H1 (cell line): ENCODE measurements around the gene ULK2. TPM values are rescaled to one million over a fixed set of nuclear protein-coding genes. Genes with fewer than 3 reads are reported as not detected.

ENCODE experiments used
- TAF7 ChIP-seq: optimal IDR thresholded peaks from 2 replicates; pipeline ENCODE3; 2011; ENCODE audit warnings: low read depth, mild to moderate bottlenecking, inconsistent platforms, low read length, moderate library complexity, borderline replicate concordance
- polyA plus RNA-seq, 7 experiments: library from polyadenylated mRNA; depleted of rRNA in 3 of 7; stranded (reverse) in 5 of 7; unstranded in 2 of 7; fragments of >200 nt in 5 of 7; fragments of 200-250 nt in 2 of 7; gene quantifications; 1 replicate in 5 of 7; 2 replicates in 1 of 7; 4 replicates in 1 of 7; pipeline versions ENCODE4 v1.2.1 to v1.2.3, GENCODE V29; 2011 to 2013; ENCODE audit warnings: missing spikeins in 2 of 7, mixed read lengths in 2 of 7
- total RNA-seq: library from RNA; stranded (reverse); fragmentation: NEBNext Ultra II Directional; extraction: Animal tissue kit (Norgen Biotek cat#: 25700); gene quantifications from 2 replicates; pipeline ENCODE4 v1.2.1, GENCODE V29; 2021
- TF ChIP-seq, protein P1 (sequence below): fragments of 300-600 bp; sonication (generic); IDR thresholded peaks from 2 replicates; pipeline ENCODE4 v1.7.1; 2012; ENCODE audit warnings: low read length, moderate library complexity, mild to moderate bottlenecking, inconsistent platforms; ENCODE audit not compliant: insufficient replicate concordance

The ULK2 gene
- total and polyA plus RNA-seq, 2 of the 8 experiments (the other 6 are each of a cell fraction or from before 2014, with no cell fraction given): 5.3 to 9.8 TPM

DNA sequence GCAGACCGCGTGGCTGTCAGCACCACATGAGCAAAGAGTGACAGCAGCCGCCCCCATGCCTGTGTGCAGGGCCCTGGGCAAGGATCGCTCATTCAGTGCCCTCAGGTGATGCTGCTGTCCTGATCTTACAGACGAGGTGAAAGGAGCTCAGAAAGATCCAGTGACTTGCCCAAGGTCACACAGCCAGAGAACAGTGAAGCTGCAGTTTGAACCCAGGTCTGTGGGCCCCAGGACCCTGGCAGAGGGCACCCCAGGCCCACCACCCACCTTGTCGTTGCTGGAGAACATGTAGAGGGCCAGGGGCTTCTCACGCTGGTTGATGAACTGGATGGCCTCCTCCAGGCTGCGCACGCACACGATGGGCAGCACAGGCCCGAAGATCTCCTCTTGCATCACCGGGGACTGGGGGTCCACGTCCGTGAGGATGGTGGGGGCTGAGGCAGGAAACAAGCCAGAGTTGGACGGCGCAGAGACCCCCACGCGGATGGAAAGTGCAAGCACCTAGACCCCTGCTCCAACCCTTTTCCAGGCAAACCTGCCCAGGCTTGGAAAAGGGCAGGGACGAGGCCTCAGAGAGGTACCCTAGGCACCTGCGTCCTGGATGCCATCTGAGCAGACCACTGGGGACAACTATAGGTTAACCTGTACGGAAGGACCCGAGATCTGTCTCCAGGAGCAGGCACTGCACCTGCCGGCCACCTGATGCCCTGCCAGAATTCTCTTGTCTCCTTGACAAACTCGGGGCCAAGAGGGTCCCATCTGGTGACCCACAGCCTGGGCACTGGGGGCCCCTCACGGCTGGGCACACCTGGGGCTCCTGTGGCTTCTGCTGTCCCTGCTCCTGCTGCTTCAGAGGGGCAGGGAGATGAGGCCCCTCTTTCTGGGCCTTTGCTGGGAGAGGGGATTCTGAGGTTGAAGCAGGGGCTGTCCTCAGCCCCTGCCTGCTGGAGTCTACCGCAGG, 128.2 kb downstream of the ULK2 start (continued):
- TF ChIP-seq, protein P1, sequence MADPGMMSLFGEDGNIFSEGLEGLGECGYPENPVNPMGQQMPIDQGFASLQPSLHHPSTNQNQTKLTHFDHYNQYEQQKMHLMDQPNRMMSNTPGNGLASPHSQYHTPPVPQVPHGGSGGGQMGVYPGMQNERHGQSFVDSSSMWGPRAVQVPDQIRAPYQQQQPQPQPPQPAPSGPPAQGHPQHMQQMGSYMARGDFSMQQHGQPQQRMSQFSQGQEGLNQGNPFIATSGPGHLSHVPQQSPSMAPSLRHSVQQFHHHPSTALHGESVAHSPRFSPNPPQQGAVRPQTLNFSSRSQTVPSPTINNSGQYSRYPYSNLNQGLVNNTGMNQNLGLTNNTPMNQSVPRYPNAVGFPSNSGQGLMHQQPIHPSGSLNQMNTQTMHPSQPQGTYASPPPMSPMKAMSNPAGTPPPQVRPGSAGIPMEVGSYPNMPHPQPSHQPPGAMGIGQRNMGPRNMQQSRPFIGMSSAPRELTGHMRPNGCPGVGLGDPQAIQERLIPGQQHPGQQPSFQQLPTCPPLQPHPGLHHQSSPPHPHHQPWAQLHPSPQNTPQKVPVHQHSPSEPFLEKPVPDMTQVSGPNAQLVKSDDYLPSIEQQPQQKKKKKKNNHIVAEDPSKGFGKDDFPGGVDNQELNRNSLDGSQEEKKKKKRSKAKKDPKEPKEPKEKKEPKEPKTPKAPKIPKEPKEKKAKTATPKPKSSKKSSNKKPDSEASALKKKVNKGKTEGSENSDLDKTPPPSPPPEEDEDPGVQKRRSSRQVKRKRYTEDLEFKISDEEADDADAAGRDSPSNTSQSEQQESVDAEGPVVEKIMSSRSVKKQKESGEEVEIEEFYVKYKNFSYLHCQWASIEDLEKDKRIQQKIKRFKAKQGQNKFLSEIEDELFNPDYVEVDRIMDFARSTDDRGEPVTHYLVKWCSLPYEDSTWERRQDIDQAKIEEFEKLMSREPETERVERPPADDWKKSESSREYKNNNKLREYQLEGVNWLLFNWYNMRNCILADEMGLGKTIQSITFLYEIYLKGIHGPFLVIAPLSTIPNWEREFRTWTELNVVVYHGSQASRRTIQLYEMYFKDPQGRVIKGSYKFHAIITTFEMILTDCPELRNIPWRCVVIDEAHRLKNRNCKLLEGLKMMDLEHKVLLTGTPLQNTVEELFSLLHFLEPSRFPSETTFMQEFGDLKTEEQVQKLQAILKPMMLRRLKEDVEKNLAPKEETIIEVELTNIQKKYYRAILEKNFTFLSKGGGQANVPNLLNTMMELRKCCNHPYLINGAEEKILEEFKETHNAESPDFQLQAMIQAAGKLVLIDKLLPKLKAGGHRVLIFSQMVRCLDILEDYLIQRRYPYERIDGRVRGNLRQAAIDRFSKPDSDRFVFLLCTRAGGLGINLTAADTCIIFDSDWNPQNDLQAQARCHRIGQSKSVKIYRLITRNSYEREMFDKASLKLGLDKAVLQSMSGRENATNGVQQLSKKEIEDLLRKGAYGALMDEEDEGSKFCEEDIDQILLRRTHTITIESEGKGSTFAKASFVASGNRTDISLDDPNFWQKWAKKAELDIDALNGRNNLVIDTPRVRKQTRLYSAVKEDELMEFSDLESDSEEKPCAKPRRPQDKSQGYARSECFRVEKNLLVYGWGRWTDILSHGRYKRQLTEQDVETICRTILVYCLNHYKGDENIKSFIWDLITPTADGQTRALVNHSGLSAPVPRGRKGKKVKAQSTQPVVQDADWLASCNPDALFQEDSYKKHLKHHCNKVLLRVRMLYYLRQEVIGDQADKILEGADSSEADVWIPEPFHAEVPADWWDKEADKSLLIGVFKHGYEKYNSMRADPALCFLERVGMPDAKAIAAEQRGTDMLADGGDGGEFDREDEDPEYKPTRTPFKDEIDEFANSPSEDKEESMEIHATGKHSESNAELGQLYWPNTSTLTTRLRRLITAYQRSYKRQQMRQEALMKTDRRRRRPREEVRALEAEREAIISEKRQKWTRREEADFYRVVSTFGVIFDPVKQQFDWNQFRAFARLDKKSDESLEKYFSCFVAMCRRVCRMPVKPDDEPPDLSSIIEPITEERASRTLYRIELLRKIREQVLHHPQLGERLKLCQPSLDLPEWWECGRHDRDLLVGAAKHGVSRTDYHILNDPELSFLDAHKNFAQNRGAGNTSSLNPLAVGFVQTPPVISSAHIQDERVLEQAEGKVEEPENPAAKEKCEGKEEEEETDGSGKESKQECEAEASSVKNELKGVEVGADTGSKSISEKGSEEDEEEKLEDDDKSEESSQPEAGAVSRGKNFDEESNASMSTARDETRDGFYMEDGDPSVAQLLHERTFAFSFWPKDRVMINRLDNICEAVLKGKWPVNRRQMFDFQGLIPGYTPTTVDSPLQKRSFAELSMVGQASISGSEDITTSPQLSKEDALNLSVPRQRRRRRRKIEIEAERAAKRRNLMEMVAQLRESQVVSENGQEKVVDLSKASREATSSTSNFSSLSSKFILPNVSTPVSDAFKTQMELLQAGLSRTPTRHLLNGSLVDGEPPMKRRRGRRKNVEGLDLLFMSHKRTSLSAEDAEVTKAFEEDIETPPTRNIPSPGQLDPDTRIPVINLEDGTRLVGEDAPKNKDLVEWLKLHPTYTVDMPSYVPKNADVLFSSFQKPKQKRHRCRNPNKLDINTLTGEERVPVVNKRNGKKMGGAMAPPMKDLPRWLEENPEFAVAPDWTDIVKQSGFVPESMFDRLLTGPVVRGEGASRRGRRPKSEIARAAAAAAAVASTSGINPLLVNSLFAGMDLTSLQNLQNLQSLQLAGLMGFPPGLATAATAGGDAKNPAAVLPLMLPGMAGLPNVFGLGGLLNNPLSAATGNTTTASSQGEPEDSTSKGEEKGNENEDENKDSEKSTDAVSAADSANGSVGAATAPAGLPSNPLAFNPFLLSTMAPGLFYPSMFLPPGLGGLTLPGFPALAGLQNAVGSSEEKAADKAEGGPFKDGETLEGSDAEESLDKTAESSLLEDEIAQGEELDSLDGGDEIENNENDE: no peak
- no peak for TF ChIP-seq TAF7
